ENCODE data around the gene RNF227.

DNA sequence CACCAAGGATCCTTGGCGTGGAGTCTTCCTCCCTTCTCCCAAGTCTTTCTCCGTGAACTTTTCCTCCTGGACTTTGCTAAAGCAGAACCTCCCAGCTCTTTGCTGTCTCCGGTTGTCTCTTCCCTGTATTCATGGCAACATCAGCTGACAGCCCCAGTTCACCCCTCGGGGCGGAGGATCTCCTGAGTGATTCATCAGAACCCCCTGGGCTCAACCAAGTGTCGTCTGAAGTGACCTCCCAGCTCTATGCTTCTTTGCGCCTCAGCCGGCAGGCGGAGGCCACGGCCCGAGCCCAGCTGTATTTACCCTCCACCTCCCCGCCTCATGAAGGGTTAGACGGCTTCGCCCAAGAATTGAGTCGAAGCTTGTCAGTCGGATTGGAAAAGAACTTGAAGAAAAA lies 16.9 kb upstream of the RNF227 start:
- TF ChIP-seq TAF1 (IDR thresholded peaks at IDR 0.05; ENCODE audit: borderline replicate concordance, low read depth, low read length), result no peak
- no peak for TF ChIP-seq POLR2A (IDR thresholded peaks at IDR 0.05; ENCODE audit: low read depth, low read length)
- no peak for TF ChIP-seq POLR2AphosphoS5 (IDR thresholded peaks at IDR 0.05; ENCODE audit: low read depth, low read length)
